ENCODE results near the gene REST. TPM values are rescaled to one million over a fixed set of nuclear protein-coding genes. Genes with fewer than 3 reads are reported as not detected.
A peak's percentile ranks its signal among the peaks of the same experiment; 100 is the strongest.
"Not testable (repeated sequence)": the region's sequence is repeated elsewhere in the genome, so short reads cannot be mapped to it uniquely, and the experiment has no call there.

Gene REST
- total and polyA plus RNA-seq, 2 experiments from 2014 or later: 36.7 to 54.6 TPM

GRCh38 chr4:56930638-56931037 is 22.9 kb downstream of the REST start:
- Histone ChIP-seq H2AFZ (no peak overlapping the region), H3K9me2 (ENCODE audit: insufficient read depth) (no peaks in the 10 kb centered on the region), H3K79me2 (ENCODE audit: insufficient read depth) (peaks cover 100% of the 10 kb centered on the region), H3K27ac (no peak overlapping the region), H3K36me3 (ENCODE audit: low read depth) (peaks cover 24% of the 10 kb centered on the region), H3K9ac (no peak overlapping the region), H3K9me3 (ENCODE audit: low read depth) (no peaks in the 10 kb centered on the region), H4K20me1 (ENCODE audit: insufficient read depth) (no peaks in the 10 kb centered on the region), H3K27me3 (replicated peaks; ENCODE audit: insufficient read depth) (no peaks in the 10 kb centered on the region), H3K4me3 (no peak overlapping the region), H3K4me2 (ENCODE audit: unreplicated experiment) (no peak overlapping the region), H3F3A (ENCODE audit: insufficient read depth) (0 out of 2 replicates have a peak, but pooled peaks cover 6% of the 10 kb centered on the region), H3K4me1 (ENCODE audit: insufficient read depth) (no peaks in the 10 kb centered on the region)
- DNase-seq: no peak
- no peak for TF ChIP-seq EZH2 (IDR thresholded peaks at IDR 0.05; ENCODE audit: insufficient read depth, poor library complexity, severe bottlenecking)
- no peak for TF ChIP-seq EZH2phosphoT487 (IDR thresholded peaks at IDR 0.05; ENCODE audit: insufficient read depth, low read depth)
- 97 to 100% methylated on average over 7 of the region's 7 CpGs for WGBS, 2 experiments (ENCODE audit: low coverage in 1 of 2, low lambda C conversion rate in 2 of 2, missing lambda C conversion rate in 2 of 2)
- in situ Hi-C loops (cut with MboI): no loop called here

- no peak for TF ChIP-seq EZH2 (IDR thresholded peaks at IDR 0.05; ENCODE audit: insufficient read depth, poor library complexity, severe bottlenecking)
- H3K9ac ChIP-seq: no peak overlapping the region
- no peak overlapping the region for H3K4me3 ChIP-seq
- H3K9me2 ChIP-seq (ENCODE audit: insufficient read depth): no peaks in the 10 kb centered on the region
- no peaks in the 10 kb centered on the region for H3K9me3 ChIP-seq (ENCODE audit: low read depth)
- no peak for DNase-seq
- in situ Hi-C loops (cut with MboI): no loop called here
- H3F3A ChIP-seq (ENCODE audit: insufficient read depth): peaks cover 6% of the 10 kb centered on the region; the same call in 1 of the 2 replicates
- no peak overlapping the region for H3K4me2 ChIP-seq (ENCODE audit: unreplicated experiment)
- H4K20me1 ChIP-seq (ENCODE audit: insufficient read depth): no peaks in the 10 kb centered on the region
- H3K79me2 ChIP-seq (ENCODE audit: insufficient read depth): peaks cover 90% of the 10 kb centered on the region
- H3K4me1 ChIP-seq (ENCODE audit: insufficient read depth): peaks cover 3% of the 10 kb centered on the region
- 76 to 77% methylated on average over 4 of the region's 4 CpGs for WGBS, 2 experiments (ENCODE audit: low coverage in 1 of 2, low lambda C conversion rate in 2 of 2, missing lambda C conversion rate in 2 of 2)
- H3K36me3 ChIP-seq (ENCODE audit: low read depth): peaks cover 24% of the 10 kb centered on the region
- H3K27ac ChIP-seq: no peak overlapping the region
- H3K27me3 ChIP-seq (replicated peaks; ENCODE audit: insufficient read depth): no peaks in the 10 kb centered on the region
- H2AFZ ChIP-seq: no peak overlapping the region
These were observed 24.2 kb downstream of the REST start for GRCh38 chr4:56931924-56932323.

- TF ChIP-seq EZH2 (IDR thresholded peaks at IDR 0.05; ENCODE audit: insufficient read depth, poor library complexity, severe bottlenecking) (no peak), EZH2phosphoT487 (IDR thresholded peaks at IDR 0.05; ENCODE audit: insufficient read depth, low read depth) (no peak)
- Histone ChIP-seq H2AFZ (no peak overlapping the region), H3K4me3 (no peak overlapping the region), H3K9me2 (ENCODE audit: insufficient read depth) (no peaks in the 10 kb centered on the region), H3F3A (ENCODE audit: insufficient read depth) (peaks cover 6% of the 10 kb centered on the region; the same call in 1 of the 2 replicates), H3K79me2 (ENCODE audit: insufficient read depth) (peaks cover 37% of the 10 kb centered on the region), H3K27ac (peak overlapping the region; percentile 31), H3K9me3 (ENCODE audit: low read depth) (no peaks in the 10 kb centered on the region), H3K27me3 (replicated peaks; ENCODE audit: insufficient read depth) (no peaks in the 10 kb centered on the region), H3K9ac (no peak overlapping the region), H3K4me2 (ENCODE audit: unreplicated experiment) (peak overlapping the region; percentile 23), H3K36me3 (ENCODE audit: low read depth) (peaks cover 15% of the 10 kb centered on the region), H4K20me1 (ENCODE audit: insufficient read depth) (no peaks in the 10 kb centered on the region), H3K4me1 (ENCODE audit: insufficient read depth) (peaks cover 12% of the 10 kb centered on the region)
- 48 to 59% methylated on average over 6 of the region's 6 CpGs for WGBS, 2 experiments (ENCODE audit: low coverage in 1 of 2, low lambda C conversion rate in 2 of 2, missing lambda C conversion rate in 2 of 2)
- in situ Hi-C loops (cut with MboI): no loop called here
- DNase-seq: peak; percentile 79
These were observed 29.6 kb downstream of the REST start for GRCh38 chr4:56937262-56937661.

- H2AFZ ChIP-seq; H3K27me3 ChIP-seq (replicated peaks; ENCODE audit: insufficient read depth); H3K9ac ChIP-seq; H3K9me3 ChIP-seq (ENCODE audit: low read depth); H3K27ac ChIP-seq; H3K4me2 ChIP-seq (ENCODE audit: unreplicated experiment); in situ Hi-C loops (cut with MboI); DNase-seq; H3K9me2 ChIP-seq (ENCODE audit: insufficient read depth); H4K20me1 ChIP-seq (ENCODE audit: insufficient read depth); H3F3A ChIP-seq (ENCODE audit: insufficient read depth); H3K4me3 ChIP-seq: not testable (repeated sequence)
- WGBS, 2 experiments (ENCODE audit: low coverage in 1 of 2, low lambda C conversion rate in 2 of 2, missing lambda C conversion rate in 2 of 2): 95 to 99% methylated on average over 14 of the region's 14 CpGs
- peaks cover 12% of the 10 kb centered on the region for H3K4me1 ChIP-seq (ENCODE audit: insufficient read depth)
- peaks cover 10% of the 10 kb centered on the region; the same call in 1 of the 2 replicates for H3K36me3 ChIP-seq (ENCODE audit: low read depth)
- peaks cover 11% of the 10 kb centered on the region for H3K79me2 ChIP-seq (ENCODE audit: insufficient read depth)
These were observed 32.1 kb downstream of the REST start for GRCh38 chr4:56939826-56940225.

- Histone ChIP-seq H3K79me2 (ENCODE audit: insufficient read depth) (peaks cover 5% of the 10 kb centered on the region; the same call in 1 of the 2 replicates), H3K36me3 (ENCODE audit: low read depth) (peaks cover 5% of the 10 kb centered on the region; the same call in 1 of the 2 replicates), H3K4me1 (ENCODE audit: insufficient read depth) (peaks cover 12% of the 10 kb centered on the region), H3F3A (ENCODE audit: insufficient read depth) (no peaks in the 10 kb centered on the region; the same call in 1 of the 2 replicates), H3K9me3 (ENCODE audit: low read depth) (no peaks in the 10 kb centered on the region), H3K27ac (no peak overlapping the region), H4K20me1 (ENCODE audit: insufficient read depth) (no peaks in the 10 kb centered on the region; the same call in 1 of the 2 replicates), H3K27me3 (replicated peaks; ENCODE audit: insufficient read depth) (no peaks in the 10 kb centered on the region), H3K9ac (no peak overlapping the region), H3K4me3 (no peak overlapping the region), H3K9me2 (ENCODE audit: insufficient read depth) (no peaks in the 10 kb centered on the region), H2AFZ (no peak overlapping the region), H3K4me2 (ENCODE audit: unreplicated experiment) (no peak overlapping the region)
- TF ChIP-seq EZH2phosphoT487 (IDR thresholded peaks at IDR 0.05; ENCODE audit: insufficient read depth, low read depth) (no peak), EZH2 (IDR thresholded peaks at IDR 0.05; ENCODE audit: insufficient read depth, poor library complexity, severe bottlenecking) (no peak)
- in situ Hi-C loops (cut with MboI): no loop called here
- DNase-seq: no peak
- WGBS, 2 experiments (ENCODE audit: low coverage in 1 of 2, low lambda C conversion rate in 2 of 2, missing lambda C conversion rate in 2 of 2): 96 to 98% methylated on average over 12 of the region's 12 CpGs
These were observed 32.7 kb downstream of the REST start for GRCh38 chr4:56940403-56940802.
